NCI-H2227 treated with DMSO at 0.1 percent for 48 hours (cell line): ENCODE measurements around the gene NCAPD3.
"Not testable (repeated sequence)": the region's sequence is repeated elsewhere in the genome, so short reads cannot be mapped to it uniquely, and the experiment has no call there.

Source experiments
- DNase-seq: peaks from one replicate; lab custom pipeline; 2025; lab: John Stamatoyannopoulos, UW

The NCAPD3 gene

DNA sequence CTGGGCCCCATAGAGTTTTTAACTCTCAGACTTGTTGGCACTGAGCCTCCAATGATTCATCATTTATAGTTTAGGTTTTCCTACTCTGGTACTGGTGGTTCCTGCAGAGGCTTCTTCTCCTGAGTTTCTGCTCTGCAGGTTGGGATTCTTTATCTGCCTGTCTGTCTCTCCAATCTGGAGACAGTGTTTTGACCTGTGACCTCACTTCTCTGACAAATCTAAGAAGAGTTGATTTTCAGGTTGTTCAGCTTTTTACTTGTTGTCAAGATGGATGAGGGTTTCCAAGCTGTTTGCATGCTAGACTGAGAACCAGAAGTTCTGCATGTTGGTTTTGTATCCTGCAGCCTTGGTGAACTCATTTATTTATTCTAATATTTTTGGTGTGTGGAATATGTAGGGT is 91.0 kb downstream of the NCAPD3 start:
- no peak for DNase-seq

DNA sequence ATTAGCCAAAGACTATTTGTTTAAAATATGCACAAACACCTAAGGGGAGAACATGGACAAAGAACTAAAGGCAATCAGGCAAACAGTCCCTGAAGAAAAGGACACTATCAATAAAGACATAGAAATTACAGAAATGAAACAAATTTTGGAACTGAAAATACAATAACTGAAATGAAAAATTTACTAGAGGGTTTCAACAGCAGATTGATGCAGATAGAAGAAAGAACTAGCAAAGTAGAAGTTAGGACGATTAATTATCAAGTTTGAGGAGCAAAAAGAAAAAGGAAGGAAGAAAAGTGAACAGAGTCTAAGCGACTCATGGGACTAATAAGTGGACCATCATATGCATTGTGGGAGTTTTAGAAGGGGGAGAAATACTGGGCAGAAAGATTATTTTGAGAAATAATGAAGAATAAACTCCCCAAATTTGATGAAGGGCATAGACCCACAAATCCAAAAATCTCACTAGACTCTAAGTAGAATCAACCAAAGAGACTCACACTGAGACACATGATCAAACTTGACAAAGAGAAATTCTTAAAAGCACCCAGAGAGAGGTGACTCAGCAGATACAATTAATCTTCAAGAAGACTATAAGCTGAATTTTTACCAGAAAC is 92.0 kb downstream of the NCAPD3 start:
- no peak for DNase-seq

DNA sequence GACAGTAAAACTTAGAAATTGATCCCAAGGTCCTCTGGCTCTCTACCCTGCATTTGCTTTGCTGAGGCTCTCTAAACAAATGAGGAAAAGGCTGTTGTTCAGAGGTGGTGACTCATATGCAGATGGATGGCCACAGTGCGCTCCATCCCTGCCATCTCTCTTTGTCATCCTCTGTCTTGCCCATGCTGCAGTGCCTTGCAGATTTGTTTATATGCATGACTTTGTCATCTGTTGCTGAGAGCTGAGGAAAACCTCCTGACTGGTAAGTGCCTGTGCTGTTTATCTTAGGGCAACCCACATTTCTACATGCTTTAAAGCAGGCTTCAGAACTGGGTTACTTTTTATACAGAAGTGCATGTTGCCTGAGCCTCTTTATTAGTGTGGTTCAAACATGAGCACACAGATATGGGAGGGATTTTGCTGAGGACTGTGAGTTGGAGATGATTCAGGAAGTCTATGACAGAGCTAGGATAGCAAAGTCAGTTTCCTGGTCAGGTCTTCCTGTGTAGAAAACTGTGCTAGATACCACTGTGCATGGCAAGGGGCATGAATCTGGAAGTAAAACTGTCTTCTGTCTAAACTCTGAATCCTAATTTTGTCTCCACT is 97.4 kb downstream of the NCAPD3 start:
- DNase-seq, result no peak

DNA sequence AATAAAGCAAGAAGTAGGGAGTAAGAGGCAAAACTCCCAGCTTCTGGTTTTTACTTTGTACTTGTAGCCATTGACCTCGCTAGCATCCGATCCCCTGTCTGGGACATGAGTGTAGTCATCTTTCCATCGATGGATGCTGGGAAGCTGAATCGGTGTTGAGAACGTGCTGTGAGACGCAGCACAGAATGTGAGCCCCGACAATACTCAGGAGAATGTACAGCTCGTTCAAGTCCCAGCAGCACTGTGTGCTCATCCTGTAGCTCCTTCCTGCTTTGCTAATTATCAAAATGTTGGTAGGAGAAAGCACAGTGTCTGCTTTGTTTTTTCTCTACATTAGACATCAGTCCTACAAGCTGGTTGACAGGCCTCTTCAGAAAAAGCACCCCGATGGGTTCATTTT is 98.3 kb downstream of the NCAPD3 start:
- DNase-seq, result no peak

DNA sequence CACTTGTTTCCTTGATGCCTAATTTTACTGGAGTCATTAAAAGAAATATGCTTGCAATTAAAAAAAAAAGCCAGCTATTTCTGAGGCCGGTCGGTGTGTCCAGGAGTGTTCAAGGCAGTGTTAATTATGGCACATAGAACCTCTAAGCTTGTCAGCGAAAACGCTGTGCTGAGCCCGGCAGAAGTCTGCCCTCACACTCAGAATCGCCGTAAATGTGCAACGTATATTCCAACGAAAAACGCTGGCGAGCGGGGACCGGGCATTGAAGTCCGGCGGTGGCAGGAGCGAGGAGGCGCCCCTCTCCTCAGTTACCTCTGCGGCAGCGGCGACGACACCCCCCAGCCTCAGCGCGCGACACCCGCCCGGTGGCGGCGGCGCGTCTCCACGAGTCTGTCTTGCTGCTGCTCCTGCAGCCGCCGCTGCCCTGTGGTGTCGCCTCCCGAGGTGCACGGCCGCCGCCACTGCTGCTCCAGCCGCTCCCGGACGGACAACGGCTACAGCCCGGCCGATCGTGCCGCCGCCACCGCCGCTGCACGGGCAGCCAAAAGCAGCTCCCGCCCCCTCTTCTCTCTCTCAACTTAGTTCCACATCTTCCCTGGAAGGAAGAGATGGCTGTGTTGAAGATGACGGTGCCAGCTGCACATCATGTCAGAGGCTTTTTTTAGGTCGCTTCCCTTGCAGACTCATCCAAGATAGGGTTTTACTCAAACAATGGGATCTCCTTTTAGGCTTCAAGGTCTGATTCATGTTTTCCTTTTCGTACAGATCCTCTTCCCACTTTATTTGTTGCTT is 98.9 kb downstream of the NCAPD3 start:
- no peak for DNase-seq

DNA sequence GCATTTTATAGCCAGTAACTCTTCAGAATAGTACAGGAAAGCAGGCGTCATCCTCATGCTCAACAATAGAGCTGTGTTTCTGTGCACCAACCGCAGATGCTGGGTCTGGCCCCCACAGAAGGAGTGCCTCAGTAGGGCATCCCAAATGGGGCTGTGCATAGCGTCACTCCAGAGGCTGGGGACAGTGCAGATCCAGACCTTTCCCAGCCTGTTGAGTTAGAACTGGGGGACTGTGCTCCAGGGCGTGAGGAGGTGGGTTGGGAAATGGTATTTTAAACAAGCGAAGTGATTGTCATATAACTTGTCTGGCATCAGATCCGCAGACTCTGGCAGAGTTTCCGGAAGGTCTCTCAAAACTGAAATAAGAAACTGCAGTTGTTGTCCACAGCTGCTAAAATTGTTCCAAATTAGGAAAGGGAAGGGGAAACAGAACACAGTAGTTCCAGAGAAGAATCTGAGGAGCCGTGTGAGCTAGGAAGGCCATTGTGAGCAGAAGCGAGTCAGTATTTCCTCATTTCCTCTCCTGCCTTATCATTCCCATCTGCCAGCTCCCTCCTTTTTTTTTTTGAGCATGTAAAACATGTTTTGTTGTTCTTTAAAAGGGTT is 102.7 kb downstream of the NCAPD3 start:
- DNase-seq, result no peak

DNA sequence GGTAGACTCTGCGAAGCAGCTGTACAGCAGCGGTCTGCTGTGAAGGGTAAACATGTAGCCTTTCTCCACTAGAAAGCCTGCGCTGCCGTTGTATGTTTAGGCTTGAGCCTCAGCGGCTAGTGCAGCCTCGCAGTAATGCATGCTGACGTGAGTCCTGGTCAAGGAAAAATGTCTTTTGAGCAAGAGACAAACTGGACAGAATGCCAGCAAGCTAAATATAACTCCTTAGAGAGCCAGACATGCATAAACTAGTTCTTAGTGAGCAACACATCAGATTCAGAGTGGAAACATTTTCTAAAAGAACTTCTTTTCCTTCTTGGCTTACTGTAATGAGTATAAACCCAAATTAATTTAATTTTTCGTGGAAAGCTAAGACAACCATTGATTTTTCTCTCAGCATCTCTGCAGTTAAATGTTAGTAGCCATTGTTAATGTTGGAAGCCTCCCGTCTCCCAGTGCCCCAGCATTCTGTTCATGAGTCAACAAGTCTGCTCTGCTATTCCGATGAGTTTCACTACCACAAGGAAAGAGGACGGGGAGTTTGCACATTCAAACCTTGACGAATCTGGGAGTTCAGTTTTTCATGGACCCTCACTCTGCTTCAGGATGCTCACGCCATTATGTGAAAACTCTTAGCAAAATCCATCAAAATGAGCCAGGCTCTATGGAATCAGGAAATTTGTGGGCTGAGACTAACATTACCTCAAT is 103.5 kb downstream of the NCAPD3 start:
- peak; percentile 5 for DNase-seq

DNA sequence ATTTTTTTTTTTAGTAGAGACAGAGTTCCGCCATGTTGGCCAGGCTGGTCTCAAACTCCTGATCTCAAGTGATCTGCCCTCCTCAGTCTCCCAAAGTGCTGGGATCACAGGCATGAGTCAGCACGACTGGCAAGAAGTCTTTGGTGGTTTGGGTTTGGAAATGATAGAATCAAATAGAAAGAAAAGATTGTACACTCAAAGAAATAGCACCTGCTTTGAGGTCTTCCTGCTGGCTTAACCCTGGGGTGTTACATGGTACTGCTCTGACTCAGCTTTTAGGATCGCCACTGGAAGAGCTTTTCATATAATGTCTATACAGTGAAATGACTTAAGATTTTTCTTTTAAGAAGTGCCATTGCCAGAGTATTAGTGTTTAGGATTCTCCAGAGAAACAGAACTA is 104.7 kb downstream of the NCAPD3 start:
- no peak for DNase-seq

DNA sequence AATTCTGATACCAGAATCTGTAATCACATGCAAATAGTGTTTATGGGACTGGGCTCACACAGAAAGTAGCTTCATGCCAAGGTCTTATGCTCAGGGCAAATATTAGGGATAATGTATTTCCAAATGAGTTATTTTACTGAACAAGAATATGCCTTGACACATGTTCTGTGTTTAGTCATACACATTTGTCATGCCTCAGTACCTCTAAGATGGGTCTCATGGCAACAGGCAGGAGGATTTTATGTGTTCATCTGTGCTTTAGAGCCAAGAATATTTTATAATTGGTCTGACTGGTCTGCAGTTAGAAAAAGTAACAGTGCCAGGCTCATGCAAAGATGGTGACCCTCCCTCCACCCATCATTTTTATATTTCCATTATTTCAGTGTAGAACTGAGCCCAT is 105.8 kb downstream of the NCAPD3 start:
- DNase-seq, result no peak

DNA sequence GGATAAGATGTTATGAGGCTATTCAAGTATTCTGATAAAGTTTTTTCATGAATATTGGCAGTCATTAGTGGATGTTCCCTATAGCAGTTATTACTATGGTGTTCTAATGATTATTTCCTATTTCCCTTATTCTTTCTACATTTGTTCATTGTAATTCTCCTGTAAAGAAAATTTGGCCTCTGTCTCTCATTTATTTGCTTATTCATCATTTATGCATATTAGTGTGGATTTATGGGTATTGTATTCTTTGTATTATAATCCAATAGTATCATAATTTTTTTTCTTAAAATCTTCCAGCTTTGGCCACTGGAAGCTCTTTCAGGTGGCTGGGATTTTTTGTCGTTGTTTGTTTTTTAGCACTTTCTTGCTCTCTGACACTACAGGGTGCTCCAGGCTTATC is 107.6 kb downstream of the NCAPD3 start:
- no peak for DNase-seq

DNA sequence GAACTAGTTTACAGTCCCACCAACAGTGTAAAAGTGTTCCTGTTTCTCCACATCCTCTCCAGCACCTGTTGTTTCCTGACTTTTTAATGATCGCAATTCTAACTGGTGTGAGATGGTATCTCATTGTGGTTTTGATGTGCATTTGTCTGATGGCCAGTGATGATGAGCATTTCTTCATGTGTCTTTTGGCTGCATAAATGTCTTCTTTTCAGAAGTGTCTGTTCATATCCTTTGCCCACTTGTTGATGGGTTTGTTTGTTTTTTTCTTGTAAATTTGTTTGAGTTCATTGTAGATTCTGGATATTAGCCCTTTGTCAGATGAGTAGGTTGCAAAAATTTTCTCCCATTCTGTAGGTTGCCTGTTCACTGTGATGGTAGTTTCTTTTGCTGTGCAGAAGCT is 110.0 kb downstream of the NCAPD3 start:
- not testable (repeated sequence) for DNase-seq

DNA sequence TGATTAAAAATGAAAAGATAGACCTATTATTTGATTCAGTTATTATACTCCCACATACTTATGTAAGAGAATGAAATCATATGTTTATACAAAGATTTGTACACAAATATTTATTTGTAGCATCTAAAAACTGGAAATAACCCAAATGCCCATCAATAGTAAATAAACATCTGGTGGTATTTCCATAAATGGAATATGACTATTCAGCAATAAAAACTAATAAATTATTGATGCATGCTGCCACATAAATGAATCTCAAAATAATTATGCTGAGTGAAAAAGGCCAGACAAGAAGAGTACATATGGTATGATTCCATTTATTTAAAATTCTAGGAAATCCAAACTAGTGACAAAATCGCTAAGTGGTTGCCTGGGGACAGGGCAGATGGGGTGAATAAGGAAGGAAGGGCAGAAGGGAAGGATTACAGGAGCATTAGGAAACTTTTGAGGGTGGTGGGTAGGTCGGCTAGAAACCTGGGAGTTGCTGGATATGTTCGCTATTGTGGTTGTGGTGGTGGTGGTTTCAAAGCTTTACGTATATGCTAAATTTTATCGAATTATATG is 113.4 kb downstream of the NCAPD3 start:
- DNase-seq, result no peak
